Measurements from ENCODE around the gene CARD9.

Gene CARD9

DNA sequence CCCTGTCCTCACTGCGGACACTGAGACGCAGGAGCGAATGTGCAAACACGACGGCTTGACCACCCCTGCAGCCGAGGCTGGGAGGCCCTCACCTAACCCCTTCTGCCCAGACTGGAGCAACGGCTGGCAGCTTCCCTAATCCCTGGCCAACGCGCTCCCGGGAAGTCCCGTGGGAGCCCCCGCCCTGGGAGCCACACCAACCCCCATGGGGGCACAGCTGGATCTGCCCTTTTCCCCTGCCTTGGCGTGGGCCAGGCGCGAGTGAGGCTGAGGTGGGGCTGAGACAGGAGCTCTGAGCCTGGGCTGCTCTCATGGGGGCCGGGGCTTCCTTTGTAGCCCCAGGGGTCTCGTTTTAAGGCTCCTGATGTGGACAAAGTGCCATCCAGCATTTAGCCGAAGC, 5.3 kb downstream of the CARD9 start:
- TF ChIP-seq, protein P1, sequence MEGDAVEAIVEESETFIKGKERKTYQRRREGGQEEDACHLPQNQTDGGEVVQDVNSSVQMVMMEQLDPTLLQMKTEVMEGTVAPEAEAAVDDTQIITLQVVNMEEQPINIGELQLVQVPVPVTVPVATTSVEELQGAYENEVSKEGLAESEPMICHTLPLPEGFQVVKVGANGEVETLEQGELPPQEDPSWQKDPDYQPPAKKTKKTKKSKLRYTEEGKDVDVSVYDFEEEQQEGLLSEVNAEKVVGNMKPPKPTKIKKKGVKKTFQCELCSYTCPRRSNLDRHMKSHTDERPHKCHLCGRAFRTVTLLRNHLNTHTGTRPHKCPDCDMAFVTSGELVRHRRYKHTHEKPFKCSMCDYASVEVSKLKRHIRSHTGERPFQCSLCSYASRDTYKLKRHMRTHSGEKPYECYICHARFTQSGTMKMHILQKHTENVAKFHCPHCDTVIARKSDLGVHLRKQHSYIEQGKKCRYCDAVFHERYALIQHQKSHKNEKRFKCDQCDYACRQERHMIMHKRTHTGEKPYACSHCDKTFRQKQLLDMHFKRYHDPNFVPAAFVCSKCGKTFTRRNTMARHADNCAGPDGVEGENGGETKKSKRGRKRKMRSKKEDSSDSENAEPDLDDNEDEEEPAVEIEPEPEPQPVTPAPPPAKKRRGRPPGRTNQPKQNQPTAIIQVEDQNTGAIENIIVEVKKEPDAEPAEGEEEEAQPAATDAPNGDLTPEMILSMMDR (IDR thresholded peaks at IDR 0.05; ENCODE audit: low read depth, low read length, missing control alignments): no peak
- in situ Hi-C loops (cut with HindIII; ENCODE audit: low pct_ligation_motif_present, low sequenced_read_pairs): no loop called here

DNA sequence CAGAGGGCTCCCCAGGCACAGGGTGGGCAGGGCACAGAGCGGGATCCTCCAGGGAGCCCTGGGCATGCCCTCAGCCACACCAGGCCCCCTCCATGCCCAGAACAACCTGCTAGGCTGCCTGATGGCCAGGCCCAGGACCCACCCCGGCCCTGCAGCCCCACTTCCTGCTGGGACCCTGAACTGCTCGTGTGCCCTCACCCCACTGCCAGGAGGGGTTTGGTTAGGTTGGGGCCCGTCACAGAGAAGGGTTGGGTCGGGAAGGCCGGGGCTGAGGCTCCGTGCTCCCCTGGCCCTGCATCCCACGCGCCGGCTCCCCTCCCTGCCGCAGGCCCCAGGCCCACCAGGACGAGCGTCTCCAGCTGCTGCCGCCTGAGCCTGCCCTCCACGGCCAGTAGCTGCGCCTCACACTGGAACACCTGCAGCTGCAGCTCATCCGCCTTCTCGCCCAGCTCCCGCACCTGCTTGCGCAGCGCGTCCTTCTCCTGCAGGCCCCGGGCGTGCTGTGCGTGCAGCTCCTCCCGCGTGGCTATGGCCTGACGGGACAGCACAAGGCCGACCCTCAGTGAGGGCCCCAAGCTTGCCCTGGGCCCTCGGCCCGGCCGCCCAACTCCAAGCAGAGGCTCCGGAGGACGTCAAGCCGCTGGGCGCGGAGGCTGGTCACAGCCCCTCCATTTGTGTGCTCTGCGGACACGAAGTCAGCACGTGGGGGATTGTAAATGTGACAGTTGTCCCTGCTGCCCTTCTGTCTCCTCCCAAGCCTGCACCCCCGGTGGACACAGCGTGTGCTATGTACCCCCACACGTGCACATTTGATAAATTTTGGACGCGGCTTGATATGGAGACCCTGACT, 5.9 kb downstream of the CARD9 start:
- TF ChIP-seq, protein P1 (IDR thresholded peaks at IDR 0.05; ENCODE audit: low read depth, low read length, missing control alignments): no peak
- H3K27ac ChIP-seq: no peak overlapping the region
- in situ Hi-C loops (cut with HindIII; ENCODE audit: low pct_ligation_motif_present, low sequenced_read_pairs): no loop called here
- DNase-seq: no peak
- no peak overlapping the region for H3K4me3 ChIP-seq (ENCODE audit: low read depth, low read length)
- no peaks in the 10 kb centered on the region for H3K36me3 ChIP-seq (replicated peaks)
- H3K27me3 ChIP-seq (replicated peaks): no peaks in the 10 kb centered on the region

More for the DNA sequence above, 5.3 kb downstream of the CARD9 start:
- H3K27me3 ChIP-seq (replicated peaks): no peaks in the 10 kb centered on the region
- no peaks in the 10 kb centered on the region for H3K36me3 ChIP-seq (replicated peaks)
- no peak overlapping the region for H3K4me3 ChIP-seq (ENCODE audit: low read depth, low read length)
- H3K27ac ChIP-seq: no peak overlapping the region
- no peak for DNase-seq

DNA sequence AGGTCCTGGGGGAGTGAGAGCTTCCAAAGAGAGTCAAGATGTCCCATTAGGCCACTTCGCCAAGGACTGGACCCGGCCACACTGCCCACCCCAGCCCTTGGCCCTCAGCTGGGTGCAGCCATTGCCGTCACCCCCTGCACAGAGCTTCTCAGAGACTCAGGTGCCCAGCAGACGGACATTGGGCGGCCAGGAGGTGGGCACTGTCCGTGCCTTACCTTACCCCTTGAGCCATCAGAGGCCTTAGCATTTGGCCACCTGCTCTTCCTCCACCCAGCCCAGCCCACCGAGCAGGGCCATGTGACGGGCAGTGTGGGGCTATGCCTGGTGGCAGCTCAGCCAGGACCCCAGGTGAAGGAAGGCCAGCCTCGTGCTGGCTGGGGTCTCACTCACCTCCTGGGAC, 6.6 kb downstream of the CARD9 start:
- in situ Hi-C loops (cut with HindIII; ENCODE audit: low pct_ligation_motif_present, low sequenced_read_pairs): no loop called here
- Histone ChIP-seq H3K36me3 (replicated peaks) (no peaks in the 10 kb centered on the region), H3K27me3 (replicated peaks) (no peaks in the 10 kb centered on the region), H3K4me3 (ENCODE audit: low read depth, low read length) (no peak overlapping the region), H3K27ac (no peak overlapping the region)
- TF ChIP-seq, protein P1 (IDR thresholded peaks at IDR 0.05; ENCODE audit: low read depth, low read length, missing control alignments): no peak
- DNase-seq: no peak

DNA sequence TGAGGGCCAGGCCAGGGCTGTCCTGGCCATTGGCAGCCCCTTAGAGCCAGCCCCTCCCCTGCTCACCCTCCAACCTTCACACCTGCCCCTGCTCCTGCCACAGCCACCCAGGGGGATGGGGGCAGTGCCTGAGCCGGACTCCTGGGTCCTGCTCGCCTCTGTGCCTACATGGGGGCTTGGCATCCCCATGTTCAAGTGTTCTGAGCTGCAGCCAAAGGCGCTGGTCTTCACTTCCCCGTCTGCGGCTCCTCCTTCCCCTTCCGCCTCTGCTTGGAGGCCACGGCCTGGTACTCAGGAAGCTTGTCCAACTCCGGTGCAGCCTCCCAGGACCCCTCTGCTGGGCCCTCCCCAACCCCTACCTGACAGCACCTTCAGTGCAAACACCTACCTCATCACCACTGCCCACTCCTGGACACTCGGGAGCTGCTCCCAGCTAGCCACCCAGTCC, 7.7 kb downstream of the CARD9 start:
- TF ChIP-seq, protein P1 (IDR thresholded peaks at IDR 0.05; ENCODE audit: low read depth, low read length, missing control alignments): no peak
- DNase-seq: no peak
- no peaks in the 10 kb centered on the region for H3K36me3 ChIP-seq (replicated peaks)
- H3K27me3 ChIP-seq (replicated peaks): no peaks in the 10 kb centered on the region
- in situ Hi-C loops (cut with HindIII; ENCODE audit: low pct_ligation_motif_present, low sequenced_read_pairs): no loop called here
- H3K4me3 ChIP-seq (ENCODE audit: low read depth, low read length): no peak overlapping the region
- no peak overlapping the region for H3K27ac ChIP-seq

DNA sequence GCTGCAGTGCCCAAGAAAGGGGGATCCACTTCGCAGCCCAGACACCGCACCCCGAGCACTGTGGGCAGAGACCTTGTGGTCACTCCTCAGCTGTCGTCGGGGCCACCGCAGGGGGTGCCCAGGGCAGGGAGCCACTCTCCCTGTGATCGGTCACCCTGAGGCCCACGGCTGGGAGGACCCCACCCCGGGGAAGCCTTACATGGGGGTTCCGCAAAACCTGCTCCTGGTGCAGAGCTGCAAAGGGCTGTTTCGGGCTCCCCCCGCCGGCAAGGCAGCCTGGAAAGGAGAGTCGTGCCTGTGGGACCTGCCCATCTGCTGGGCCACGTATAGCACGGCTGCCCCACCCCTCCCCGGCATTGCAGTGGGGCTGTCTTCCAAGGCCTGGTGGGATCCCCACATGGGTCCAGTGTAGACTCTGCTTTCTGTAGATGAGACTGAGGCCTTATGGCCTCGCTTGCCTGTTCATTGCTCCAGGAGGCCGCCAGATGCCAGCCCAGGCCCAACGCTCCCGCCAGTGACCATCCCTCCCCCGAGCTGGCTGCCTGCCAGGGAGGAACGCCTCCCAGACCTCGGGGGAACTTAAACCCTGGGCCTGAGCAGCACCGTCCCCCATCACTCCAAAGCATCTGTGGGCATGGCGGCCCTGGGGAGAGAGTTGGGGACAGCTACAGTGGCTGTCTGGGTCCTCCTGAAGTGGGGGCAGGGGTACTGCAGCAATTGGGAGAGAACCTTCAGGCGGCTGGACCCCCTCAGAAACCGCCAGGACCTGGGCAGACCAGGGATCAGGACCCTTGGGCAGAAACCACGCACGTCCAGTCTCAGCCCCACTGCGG, 8.3 kb downstream of the CARD9 start:
- in situ Hi-C loops (cut with HindIII; ENCODE audit: low pct_ligation_motif_present, low sequenced_read_pairs): no loop called here
- H3K27ac ChIP-seq: no peak overlapping the region
- H3K36me3 ChIP-seq (replicated peaks): no peaks in the 10 kb centered on the region
- DNase-seq: no peak
- TF ChIP-seq, protein P1 (IDR thresholded peaks at IDR 0.05; ENCODE audit: low read depth, low read length, missing control alignments): no peak
- no peak overlapping the region for H3K4me3 ChIP-seq (ENCODE audit: low read depth, low read length)
- H3K27me3 ChIP-seq (replicated peaks): no peaks in the 10 kb centered on the region
